Jurkat, Clone E6-1 (cell line): ENCODE data around the gene CEBPG.

Experiments
- DNase-seq: peaks from one replicate; pipeline ENCODE4 v3.0.0-alpha.2; 2011; ENCODE audit warnings: low read depth, low spot score
- H3K4me3 ChIP-seq: 2 replicates; pipeline ENCODE4 v1.5.1; 2011; ENCODE audit warnings: mild to moderate bottlenecking, low read length, control low read depth, moderate library complexity

CEBPG gene

DNA sequence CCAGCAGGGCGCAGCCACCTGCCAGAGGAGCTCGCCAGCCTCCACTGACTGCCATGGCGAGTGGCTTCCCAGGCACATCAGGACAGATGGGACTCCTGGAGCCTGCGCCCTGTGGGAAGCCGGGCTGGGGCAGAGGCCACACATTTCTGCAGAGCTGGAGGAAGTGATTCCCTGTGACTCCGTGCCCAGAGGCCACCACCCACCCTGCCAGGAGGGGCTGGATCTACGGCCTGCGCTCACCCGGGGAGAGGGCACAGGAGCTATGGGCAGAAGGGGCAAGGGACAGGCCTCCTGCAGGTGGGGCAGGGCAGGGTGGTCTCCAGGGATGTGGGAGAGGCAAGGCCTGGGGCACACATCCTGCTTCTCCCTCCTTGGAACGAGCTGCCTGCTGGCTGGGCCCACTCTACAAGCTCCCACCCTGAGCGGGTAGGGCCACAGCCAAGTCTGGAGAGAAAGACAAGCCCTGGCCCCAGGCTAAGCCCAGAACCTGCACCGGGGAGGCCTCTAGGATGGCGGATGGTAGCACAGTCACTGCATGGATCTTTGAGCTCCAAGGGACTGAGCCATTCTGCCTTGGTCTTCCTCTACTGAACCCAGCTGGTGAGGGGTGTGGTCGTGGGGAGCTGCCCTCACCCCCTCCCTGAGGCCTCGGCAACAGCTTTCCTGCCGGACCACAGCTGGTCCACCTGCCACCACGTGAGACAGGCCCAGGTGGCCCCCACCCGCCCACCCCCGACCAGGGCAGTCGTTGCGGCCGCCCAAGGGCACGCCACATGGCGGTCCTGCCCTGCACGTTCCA lies 40.6 kb downstream of the CEBPG start:
- no peak overlapping the region for H3K4me3 ChIP-seq
- no peak for DNase-seq

DNA sequence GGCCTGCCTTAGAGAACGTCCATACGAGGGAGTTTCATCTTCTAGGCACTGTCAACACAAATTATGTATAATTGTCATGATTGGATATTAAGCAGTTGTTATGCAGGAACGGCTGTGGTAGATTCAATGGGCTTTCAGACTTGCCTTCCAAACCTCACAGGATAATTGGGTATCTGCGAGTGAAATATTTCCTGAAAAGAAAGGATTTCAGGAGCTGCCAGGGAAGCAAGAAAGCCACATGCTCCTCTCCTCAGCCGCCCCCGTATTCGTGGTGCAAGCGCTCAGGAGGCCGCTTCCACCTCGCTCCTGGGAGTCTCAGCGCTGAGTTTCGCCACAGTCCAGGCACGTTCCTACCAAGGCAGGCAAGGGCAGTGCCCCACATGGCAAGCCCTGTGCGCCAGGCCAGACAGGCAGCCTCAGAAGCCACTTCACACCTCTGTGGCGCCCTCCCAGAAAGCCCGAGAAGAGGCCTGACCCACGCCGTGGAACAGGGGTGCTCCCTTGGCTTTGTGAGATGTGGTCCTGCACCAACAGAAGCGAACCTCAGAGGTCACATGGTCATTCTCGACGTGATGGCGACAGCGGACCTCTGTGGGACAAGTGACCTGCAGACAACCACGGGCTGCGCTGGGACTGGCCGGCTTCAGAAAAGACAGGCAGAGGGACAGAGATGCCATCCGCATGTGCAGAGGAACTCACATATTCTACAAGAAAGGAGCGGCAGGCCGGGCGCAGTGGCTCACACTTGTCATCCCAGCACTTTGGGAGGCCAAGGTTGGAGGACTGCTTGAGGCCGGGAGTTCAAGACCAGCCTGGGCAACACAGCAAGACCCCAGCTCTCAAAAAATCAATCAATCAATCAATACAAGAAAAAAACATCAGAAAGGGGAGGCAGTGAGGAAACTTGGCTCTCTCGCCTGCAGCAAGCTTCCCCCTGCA lies 41.4 kb downstream of the CEBPG start:
- DNase-seq, result no peak

GRCh38 chr19:33416307-33417215 lies 43.1 kb downstream of the CEBPG start:
- DNase-seq, result peak; percentile 43
- peak overlapping the region; percentile 15 for H3K4me3 ChIP-seq

More for the DNA sequence above, 41.4 kb downstream of the CEBPG start:
- H3K4me3 ChIP-seq, result no peak overlapping the region

GRCh38 chr19:33417751-33418150 lies 44.2 kb downstream of the CEBPG start:
- no peak for DNase-seq
- H3K4me3 ChIP-seq, result no peak overlapping the region

GRCh38 chr19:33418461-33418860 lies 45.0 kb downstream of the CEBPG start:
- DNase-seq, result no peak
- no peak overlapping the region for H3K4me3 ChIP-seq

DNA sequence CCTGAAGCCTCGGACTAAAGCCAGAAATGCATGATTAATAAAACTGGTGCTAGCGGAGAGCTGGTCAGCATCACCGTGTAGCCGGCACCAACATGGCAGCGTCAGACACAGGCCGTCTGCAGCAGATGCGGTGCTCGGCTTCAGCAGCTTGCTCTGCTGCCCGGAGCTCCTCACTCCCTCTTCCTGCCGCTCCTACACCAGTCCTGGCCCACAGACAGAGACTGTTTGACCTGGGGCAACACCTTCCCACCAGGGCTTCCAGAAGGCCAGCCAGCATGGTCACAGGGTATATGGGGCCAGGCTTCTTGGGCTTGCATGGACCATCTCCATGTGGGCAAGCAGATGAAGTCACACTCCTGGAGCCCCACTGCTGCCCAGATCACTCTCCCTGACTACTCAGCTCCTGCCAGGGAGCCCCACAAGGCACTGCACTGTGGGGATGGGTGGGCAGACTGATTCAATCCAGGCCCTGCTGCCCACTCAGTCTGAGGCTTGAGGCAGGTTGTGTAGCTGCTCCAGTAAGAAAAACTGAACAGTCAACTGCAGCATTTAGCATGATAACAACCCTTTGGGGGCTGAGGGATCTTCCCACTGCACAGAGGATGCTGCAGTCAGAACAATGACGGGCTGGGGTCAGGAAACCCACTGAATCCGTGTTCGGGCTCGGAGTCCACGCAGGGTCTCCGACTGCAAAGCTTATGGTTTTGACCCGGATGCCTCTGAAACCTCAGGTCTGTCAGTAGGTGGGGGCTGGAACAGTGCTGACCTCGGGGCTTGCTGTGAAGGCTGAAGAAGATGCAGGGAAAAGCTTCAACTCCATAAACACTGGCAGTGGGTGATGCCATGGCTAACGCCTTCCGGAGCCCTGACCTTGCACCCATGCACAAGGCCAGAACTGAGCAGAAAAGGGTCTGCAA lies 45.6 kb downstream of the CEBPG start:
- DNase-seq, result no peak
- no peak overlapping the region for H3K4me3 ChIP-seq

GRCh38 chr19:33419788-33420130 lies 46.2 kb downstream of the CEBPG start:
- no peak overlapping the region for H3K4me3 ChIP-seq
- no peak for DNase-seq

DNA sequence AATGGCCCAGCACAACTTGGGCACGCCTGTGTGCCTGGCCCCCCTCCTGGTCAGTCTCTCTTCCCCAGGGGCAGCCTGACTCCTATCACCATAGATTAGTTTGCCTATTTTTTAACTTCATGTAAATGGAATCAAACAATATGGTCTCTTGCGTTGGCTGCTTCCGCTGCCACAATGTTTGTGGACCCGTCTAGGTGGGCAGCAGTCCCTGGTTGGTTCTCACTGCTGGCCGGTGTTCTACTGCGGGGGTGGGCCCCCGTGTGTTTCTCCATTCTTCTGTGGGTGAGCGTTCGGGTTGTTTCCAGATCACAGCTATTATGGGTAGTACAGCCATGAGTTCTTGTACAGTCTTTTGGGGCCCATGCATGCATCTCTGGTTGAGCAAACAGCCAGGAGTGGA lies 47.3 kb downstream of the CEBPG start:
- H3K4me3 ChIP-seq, result no peak overlapping the region
- no peak for DNase-seq

DNA sequence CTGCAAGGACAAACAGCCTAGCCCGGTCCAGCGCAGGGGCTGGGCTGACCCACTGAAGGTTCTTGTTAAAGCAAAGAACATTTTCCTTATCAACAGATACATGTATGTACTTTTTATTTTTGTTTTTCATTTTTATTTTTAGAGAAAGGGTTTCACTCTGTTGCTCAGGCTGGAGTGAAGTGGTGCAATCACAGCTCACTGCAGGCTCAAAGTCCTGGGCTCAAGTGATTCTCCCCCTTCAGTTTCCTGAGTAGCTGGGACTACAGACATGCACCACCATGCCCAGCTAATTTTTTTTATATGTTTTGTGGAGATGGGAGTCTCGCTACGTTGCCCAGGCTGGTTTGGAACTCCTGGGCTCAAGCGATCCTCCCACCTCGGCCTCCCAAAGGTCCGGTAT lies 47.9 kb downstream of the CEBPG start:
- no peak overlapping the region for H3K4me3 ChIP-seq
- DNase-seq, result no peak

GRCh38 chr19:33422369-33423180 lies 49.1 kb downstream of the CEBPG start:
- DNase-seq, result no peak
- no peak overlapping the region for H3K4me3 ChIP-seq

DNA sequence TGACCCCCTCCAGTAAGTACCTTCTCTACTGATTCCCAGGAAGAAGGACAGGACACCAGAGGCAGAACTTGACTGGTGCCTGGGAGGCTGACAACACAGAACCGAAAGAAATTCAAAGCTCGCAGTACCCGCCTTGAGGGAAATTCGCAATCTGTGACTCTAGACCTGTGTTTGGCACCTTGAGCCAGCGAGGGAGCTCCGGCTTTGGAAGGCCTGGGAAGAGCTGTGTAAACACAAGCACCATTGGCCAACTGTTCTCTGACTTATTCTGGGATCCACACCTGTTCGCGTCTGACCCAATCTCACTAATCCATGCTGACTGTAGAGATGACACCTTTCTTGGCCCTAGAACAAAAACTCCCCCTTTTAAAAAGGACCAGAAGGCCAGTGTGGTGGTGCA lies 50.7 kb downstream of the CEBPG start:
- DNase-seq, result no peak
- H3K4me3 ChIP-seq, result no peak overlapping the region

DNA sequence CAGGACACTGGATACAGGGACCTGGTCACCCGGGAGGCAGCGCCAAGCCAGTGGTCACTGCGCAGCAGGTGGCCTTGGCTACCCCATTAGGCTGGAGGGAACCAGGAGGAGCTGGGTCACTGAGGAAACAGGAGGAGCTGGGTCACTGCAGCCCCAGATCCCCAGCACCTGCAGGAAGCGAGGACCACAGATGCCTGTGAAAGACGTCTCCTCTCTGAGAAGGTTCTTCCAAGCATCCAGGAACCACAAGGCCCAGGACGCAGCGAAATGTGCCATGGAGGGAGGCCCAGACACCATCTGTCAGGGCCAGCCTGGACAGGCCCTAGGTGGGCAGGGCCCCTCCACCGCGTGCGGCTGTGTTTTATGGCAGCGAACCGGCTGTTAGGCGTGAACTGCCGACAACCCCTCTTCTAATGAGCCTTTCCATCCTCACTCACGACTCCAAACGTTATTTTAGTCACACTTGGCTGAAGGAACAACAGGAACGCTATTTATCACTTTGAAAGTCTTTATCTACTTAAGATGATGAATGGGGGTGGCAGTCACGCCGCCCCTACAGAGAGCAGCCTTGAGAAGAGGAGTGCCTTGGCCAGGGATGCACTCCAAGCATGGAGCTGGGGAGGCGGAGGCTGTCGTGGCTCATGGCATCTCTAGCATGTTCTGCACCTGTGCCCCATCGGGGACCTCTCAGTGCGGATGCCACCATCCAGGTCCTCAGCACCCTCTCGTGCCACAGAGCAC lies 53.3 kb downstream of the CEBPG start:
- H3K4me3 ChIP-seq, result no peak overlapping the region
- no peak for DNase-seq

GRCh38 chr19:33427801-33428626 lies 54.5 kb downstream of the CEBPG start:
- no peak for DNase-seq
- no peak overlapping the region for H3K4me3 ChIP-seq

GRCh38 chr19:33428627-33429125 lies 55.2 kb downstream of the CEBPG start:
- no peak for DNase-seq
- H3K4me3 ChIP-seq, result no peak overlapping the region

- no peak overlapping the region for H3K4me3 ChIP-seq
- DNase-seq, result peak; percentile 37
Observed at GRCh38 chr19:33429891-33430673, 56.6 kb downstream of the CEBPG start.
